Measurements from ENCODE around the gene NIN. TPM values are rescaled to one million over a fixed set of nuclear protein-coding genes. Genes with fewer than 3 reads are reported as not detected.

NIN gene
- total RNA-seq, 1 experiment from 2014 or later: 16.9 TPM

DNA sequence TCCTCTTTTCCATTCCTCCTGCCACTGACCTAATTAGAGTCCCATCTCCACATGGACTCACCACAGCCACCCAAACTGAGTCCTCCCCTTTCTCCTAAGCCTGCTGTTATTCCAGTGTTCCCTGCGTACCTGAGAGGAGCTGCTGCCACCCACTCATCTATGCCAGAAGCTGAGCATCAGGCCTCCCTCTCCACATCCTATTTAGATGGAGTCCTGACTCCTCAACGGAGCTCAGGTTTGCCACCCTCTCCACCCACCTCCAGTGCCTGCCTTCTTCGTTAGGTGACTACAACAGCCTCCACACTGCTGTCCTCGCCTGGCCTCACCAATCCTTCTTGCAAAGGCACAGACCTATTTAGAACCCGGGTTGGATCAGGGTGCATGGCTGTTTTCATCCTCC lies 25.7 kb upstream of the NIN start:
- DNase-seq: no peak
- Mint-ChIP-seq H3K27me3 (ENCODE audit: insufficient read depth, unreplicated experiment) (no peaks in the 10 kb centered on the region), H3K4me1 (ENCODE audit: low read depth, unreplicated experiment) (no peaks in the 10 kb centered on the region), H3K4me3 (ENCODE audit: unreplicated experiment) (no peak overlapping the region), H3K9me3 (ENCODE audit: unreplicated experiment) (no peaks in the 10 kb centered on the region), H3K36me3 (ENCODE audit: insufficient read depth, unreplicated experiment) (no peaks in the 10 kb centered on the region), H3K27ac (ENCODE audit: unreplicated experiment) (no peak overlapping the region)
- no peaks in the 10 kb centered on the region for H3K36me3 ChIP-seq (ENCODE audit: control insufficient read depth, insufficient read depth, low read length)
- ChIA-PET CTCF (no interaction called here), POLR2A (no interaction called here)
- H3K27me3 ChIP-seq (replicated peaks; ENCODE audit: control insufficient read depth, insufficient read depth, low read length): no peaks in the 10 kb centered on the region
- TF ChIP-seq, protein P1, sequence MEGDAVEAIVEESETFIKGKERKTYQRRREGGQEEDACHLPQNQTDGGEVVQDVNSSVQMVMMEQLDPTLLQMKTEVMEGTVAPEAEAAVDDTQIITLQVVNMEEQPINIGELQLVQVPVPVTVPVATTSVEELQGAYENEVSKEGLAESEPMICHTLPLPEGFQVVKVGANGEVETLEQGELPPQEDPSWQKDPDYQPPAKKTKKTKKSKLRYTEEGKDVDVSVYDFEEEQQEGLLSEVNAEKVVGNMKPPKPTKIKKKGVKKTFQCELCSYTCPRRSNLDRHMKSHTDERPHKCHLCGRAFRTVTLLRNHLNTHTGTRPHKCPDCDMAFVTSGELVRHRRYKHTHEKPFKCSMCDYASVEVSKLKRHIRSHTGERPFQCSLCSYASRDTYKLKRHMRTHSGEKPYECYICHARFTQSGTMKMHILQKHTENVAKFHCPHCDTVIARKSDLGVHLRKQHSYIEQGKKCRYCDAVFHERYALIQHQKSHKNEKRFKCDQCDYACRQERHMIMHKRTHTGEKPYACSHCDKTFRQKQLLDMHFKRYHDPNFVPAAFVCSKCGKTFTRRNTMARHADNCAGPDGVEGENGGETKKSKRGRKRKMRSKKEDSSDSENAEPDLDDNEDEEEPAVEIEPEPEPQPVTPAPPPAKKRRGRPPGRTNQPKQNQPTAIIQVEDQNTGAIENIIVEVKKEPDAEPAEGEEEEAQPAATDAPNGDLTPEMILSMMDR (IDR thresholded peaks at IDR 0.05; ENCODE audit: insufficient read depth in 1 of 2, low read depth in 1 of 2, low read length in 1 of 2, severe bottlenecking in 1 of 2, unreplicated experiment in 1 of 2): no peak
- H3K9me3 ChIP-seq: no peaks in the 10 kb centered on the region
- H3K4me1 ChIP-seq: no peaks in the 10 kb centered on the region
- no TSS peak for BruUV-seq (replicated peaks)
- intact Hi-C loops (cut with micrococcal nuclease; ENCODE audit: unreplicated experiment): no loop called here
- H3K4me3 ChIP-seq (ENCODE audit: low read depth, low read length): no peak overlapping the region

- H3K9me3 ChIP-seq: no peaks in the 10 kb centered on the region
- H3K9me3 Mint-ChIP-seq (ENCODE audit: unreplicated experiment): no peaks in the 10 kb centered on the region
- H3K36me3 Mint-ChIP-seq (ENCODE audit: insufficient read depth, unreplicated experiment): no peaks in the 10 kb centered on the region
- intact Hi-C loops (cut with micrococcal nuclease; ENCODE audit: unreplicated experiment): no loop called here
- no TSS peak for BruUV-seq (replicated peaks)
- H3K36me3 ChIP-seq (ENCODE audit: control insufficient read depth, insufficient read depth, low read length): no peaks in the 10 kb centered on the region
- POLR2A ChIA-PET: no interaction called here
- TF ChIP-seq, protein P1 (IDR thresholded peaks at IDR 0.05; ENCODE audit: insufficient read depth in 1 of 2, low read depth in 1 of 2, low read length in 1 of 2, severe bottlenecking in 1 of 2, unreplicated experiment in 1 of 2): no peak
- no peaks in the 10 kb centered on the region for H3K4me1 ChIP-seq
- CTCF ChIA-PET: interaction anchor here (0.6 to 0.7 kb wide), 2 partner anchors 126 to 206 kb away, joined by 3 read pairs; no protein-coding TSS in a partner anchor
- no peaks in the 10 kb centered on the region for H3K27me3 Mint-ChIP-seq (ENCODE audit: insufficient read depth, unreplicated experiment)
- H3K4me1 Mint-ChIP-seq (ENCODE audit: low read depth, unreplicated experiment): no peaks in the 10 kb centered on the region
- H3K4me3 Mint-ChIP-seq (ENCODE audit: unreplicated experiment): no peak overlapping the region
- H3K27ac Mint-ChIP-seq (ENCODE audit: unreplicated experiment): no peak overlapping the region
- H3K4me3 ChIP-seq (ENCODE audit: low read depth, low read length): no peak overlapping the region
- no peaks in the 10 kb centered on the region for H3K27me3 ChIP-seq (replicated peaks; ENCODE audit: control insufficient read depth, insufficient read depth, low read length)
- no peak for DNase-seq
Observed at GRCh38 chr14:50855558-50855957, 24.6 kb upstream of the NIN start.

DNA sequence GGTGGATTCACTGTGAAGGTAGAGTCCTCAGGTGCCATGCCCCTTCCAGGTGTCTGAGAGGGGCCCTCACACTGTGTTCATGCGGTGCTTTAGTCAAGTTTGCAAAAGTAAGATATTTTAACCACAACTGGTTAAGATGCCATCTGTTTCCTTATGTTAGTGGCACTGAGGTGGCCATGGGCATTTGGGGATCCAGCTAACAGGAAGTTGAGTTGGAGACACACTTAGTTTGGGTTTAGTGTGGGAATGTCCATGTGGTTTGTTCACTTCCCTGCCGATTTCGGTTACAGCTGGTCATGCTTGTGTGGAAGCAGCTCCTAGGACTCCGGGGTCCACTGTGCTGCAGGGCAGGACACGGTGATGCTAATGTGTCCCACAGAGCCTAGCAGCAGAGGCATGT lies 23.6 kb upstream of the NIN start:
- intact Hi-C loops (cut with micrococcal nuclease; ENCODE audit: unreplicated experiment): no loop called here
- Mint-ChIP-seq H3K4me3 (ENCODE audit: unreplicated experiment) (no peak overlapping the region), H3K36me3 (ENCODE audit: insufficient read depth, unreplicated experiment) (no peaks in the 10 kb centered on the region), H3K27me3 (ENCODE audit: insufficient read depth, unreplicated experiment) (no peaks in the 10 kb centered on the region), H3K9me3 (ENCODE audit: unreplicated experiment) (no peaks in the 10 kb centered on the region), H3K27ac (ENCODE audit: unreplicated experiment) (no peak overlapping the region), H3K4me1 (ENCODE audit: low read depth, unreplicated experiment) (no peaks in the 10 kb centered on the region)
- no TSS peak for BruUV-seq (replicated peaks)
- ChIA-PET POLR2A (no interaction called here), CTCF (no interaction called here)
- Histone ChIP-seq H3K4me1 (no peaks in the 10 kb centered on the region), H3K27me3 (replicated peaks; ENCODE audit: control insufficient read depth, insufficient read depth, low read length) (no peaks in the 10 kb centered on the region), H3K9me3 (no peaks in the 10 kb centered on the region), H3K4me3 (ENCODE audit: low read depth, low read length) (no peak overlapping the region), H3K36me3 (ENCODE audit: control insufficient read depth, insufficient read depth, low read length) (no peaks in the 10 kb centered on the region)
- TF ChIP-seq, protein P1 (IDR thresholded peaks at IDR 0.05; ENCODE audit: insufficient read depth in 1 of 2, low read depth in 1 of 2, low read length in 1 of 2, severe bottlenecking in 1 of 2, unreplicated experiment in 1 of 2): no peak
- no peak for DNase-seq
